Right lobe of liver (tissue), 4 donors: ENCODE measurements around the gene FCRLB.

Source experiments
- POLR2A ChIP-seq: fragments of 450-650 bp; IDR thresholded peaks from one replicate; pipeline ENCODE4 v1.6.1; 2017; ENCODE audit warnings: antibody characterized with exemption, mild to moderate bottlenecking
- TF ChIP-seq, protein P1 (sequence below), 4 donors: fragments of 200-600 bp in 3 of 4; fragments of 450-650 bp in 1 of 4; IDR thresholded peaks; one replicate each; pipeline versions ENCODE4 v1.5.1 to v1.8.0; 2016 to 2022; ENCODE audit warnings: antibody characterized with exemption in 4 of 4, mild to moderate bottlenecking in 2 of 4
- donor health status: DM: no; HTN: no; CAD: no.
- donor health status: DM: no; HTN: no; CAD: no.
- donor health status: DM: no; HTN: yes; CAD: no.

- TF ChIP-seq, protein P1, sequence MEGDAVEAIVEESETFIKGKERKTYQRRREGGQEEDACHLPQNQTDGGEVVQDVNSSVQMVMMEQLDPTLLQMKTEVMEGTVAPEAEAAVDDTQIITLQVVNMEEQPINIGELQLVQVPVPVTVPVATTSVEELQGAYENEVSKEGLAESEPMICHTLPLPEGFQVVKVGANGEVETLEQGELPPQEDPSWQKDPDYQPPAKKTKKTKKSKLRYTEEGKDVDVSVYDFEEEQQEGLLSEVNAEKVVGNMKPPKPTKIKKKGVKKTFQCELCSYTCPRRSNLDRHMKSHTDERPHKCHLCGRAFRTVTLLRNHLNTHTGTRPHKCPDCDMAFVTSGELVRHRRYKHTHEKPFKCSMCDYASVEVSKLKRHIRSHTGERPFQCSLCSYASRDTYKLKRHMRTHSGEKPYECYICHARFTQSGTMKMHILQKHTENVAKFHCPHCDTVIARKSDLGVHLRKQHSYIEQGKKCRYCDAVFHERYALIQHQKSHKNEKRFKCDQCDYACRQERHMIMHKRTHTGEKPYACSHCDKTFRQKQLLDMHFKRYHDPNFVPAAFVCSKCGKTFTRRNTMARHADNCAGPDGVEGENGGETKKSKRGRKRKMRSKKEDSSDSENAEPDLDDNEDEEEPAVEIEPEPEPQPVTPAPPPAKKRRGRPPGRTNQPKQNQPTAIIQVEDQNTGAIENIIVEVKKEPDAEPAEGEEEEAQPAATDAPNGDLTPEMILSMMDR (IDR thresholded peaks at IDR 0.05): no peak
- TF ChIP-seq POLR2A: no peak
Observed at GRCh38 chr1:161771161-161771560, 49.8 kb downstream of the FCRLB start.
